GM23338 (cell line): ENCODE data around the gene SLC45A1. TPM values are rescaled to one million over a fixed set of nuclear protein-coding genes. Genes with fewer than 3 reads are reported as not detected.

ENCODE experiments used
- ATAC-seq: fragments of 200-7000 bp; cut with Tn5 transposase; 3 replicates; pipeline ENCODE4 v1.9.1; 2020
- DNase-seq: peaks from one replicate; pipeline ENCODE4 v3.0.0-alpha.2; 2015; ENCODE audit warnings: low spot score
- H2AFZ ChIP-seq: fragments of 200-600 bp; sonication (generic); 2 replicates; pipeline ENCODE4 v1.8.0; 2016; ENCODE audit warnings: antibody characterized with exemption, mild to moderate bottlenecking, moderate library complexity
- H3F3A ChIP-seq: fragments of 200-600 bp; sonication (generic); replicated peaks from 2 replicates; pipeline ENCODE4 v1.8.0; 2017; ENCODE audit warnings: antibody characterized with exemption, mixed run types, low read depth
- H3K27ac ChIP-seq: fragments of 200-600 bp; sonication (generic); 2 replicates; pipeline ENCODE4 v1.6.1; 2016; ENCODE audit warnings: low read depth
- H3K27me3 ChIP-seq: fragments of 200-600 bp; sonication (generic); 2 replicates; pipeline ENCODE4 v1.8.0; 2016; ENCODE audit warnings: mild to moderate bottlenecking, mixed run types, moderate library complexity; ENCODE audit not compliant: insufficient read depth
- H3K36me3 ChIP-seq: fragments of 200-600 bp; sonication (generic); 2 replicates; pipeline ENCODE4 v1.8.0; 2016; ENCODE audit warnings: mild to moderate bottlenecking; ENCODE audit not compliant: insufficient read depth
- H3K4me1 ChIP-seq: fragments of 200-600 bp; sonication (generic); 2 replicates; pipeline ENCODE4 v1.8.0; 2016; ENCODE audit warnings: mild to moderate bottlenecking, moderate library complexity; ENCODE audit not compliant: insufficient read depth
- H3K4me2 ChIP-seq: fragments of 200-600 bp; sonication (generic); 2 replicates; pipeline ENCODE4 v1.7.1; 2017; ENCODE audit warnings: mixed run types
- H3K4me3 ChIP-seq: fragments of 200-600 bp; sonication (generic); 2 replicates; pipeline ENCODE4 v1.6.1; 2016; ENCODE audit warnings: mixed run types
- H3K79me2 ChIP-seq: fragments of 200-600 bp; sonication (generic); replicated peaks from 2 replicates; pipeline ENCODE4 v1.8.0; 2017; ENCODE audit warnings: mild to moderate bottlenecking; ENCODE audit not compliant: insufficient read depth
- H3K9me2 ChIP-seq: fragments of 200-600 bp; sonication (generic); 2 replicates; pipeline ENCODE4 v1.8.0; 2017; ENCODE audit not compliant: insufficient read depth
- H4K20me1 ChIP-seq: fragments of 200-600 bp; sonication (generic); replicated peaks from 2 replicates; pipeline ENCODE4 v1.8.0; 2017; ENCODE audit warnings: mild to moderate bottlenecking; ENCODE audit not compliant: insufficient read depth
- H3K27ac Mint-ChIP-seq: 2 replicates; pipeline ENCODE4 v1.8.0; 2020; ENCODE audit warnings: inconsistent platforms, mild to moderate bottlenecking, moderate library complexity, mixed read lengths
- H3K27me3 Mint-ChIP-seq: 3 replicates; pipeline ENCODE4 v1.8.0; 2022; ENCODE audit warnings: low read depth, mild to moderate bottlenecking, moderate library complexity, mixed read lengths, inconsistent platforms; ENCODE audit not compliant: insufficient read depth, poor library complexity
- H3K36me3 Mint-ChIP-seq: 3 replicates; pipeline ENCODE4 v1.8.0; 2021; ENCODE audit warnings: low read depth, mild to moderate bottlenecking, inconsistent platforms, moderate library complexity, mixed read lengths
- H3K4me1 Mint-ChIP-seq: 3 replicates; pipeline ENCODE4 v1.8.0; 2020; ENCODE audit warnings: mild to moderate bottlenecking, inconsistent platforms, mixed read lengths
- H3K4me3 Mint-ChIP-seq: 3 replicates; pipeline ENCODE4 v1.8.0; 2021; ENCODE audit warnings: moderate library complexity, mild to moderate bottlenecking, inconsistent platforms, mixed read lengths
- H3K9me3 Mint-ChIP-seq: 3 replicates; pipeline ENCODE4 v1.8.0; 2020; ENCODE audit warnings: moderate library complexity, mild to moderate bottlenecking, inconsistent platforms, mixed read lengths
- CREB1 ChIP-seq: fragments of 250-450 bp; sonication (Bioruptor Pico); IDR thresholded peaks from 2 replicates; pipeline ENCODE4 v1.5.0; 2020; ENCODE audit warnings: low read depth, mild to moderate bottlenecking, moderate library complexity
- EZH2phosphoT487 ChIP-seq: fragments of 200-600 bp; sonication (generic); IDR thresholded peaks from one replicate; pipeline ENCODE4 v1.8.1; 2018; ENCODE audit warnings: antibody characterized with exemption; ENCODE audit not compliant: unreplicated experiment
- JUNB ChIP-seq: IDR thresholded peaks from one replicate; pipeline ENCODE4 v1.6.1; 2016; ENCODE audit warnings: antibody characterized with exemption; ENCODE audit not compliant: unreplicated experiment
- NANOG ChIP-seq: IDR thresholded peaks from 2 replicates; pipeline ENCODE4 v1.6.1; 2016; ENCODE audit warnings: antibody characterized with exemption, borderline replicate concordance
- STAT1 ChIP-seq: IDR thresholded peaks from one replicate; pipeline ENCODE4 v1.6.1; 2016; ENCODE audit warnings: antibody characterized with exemption; ENCODE audit not compliant: unreplicated experiment
- ZNF331 ChIP-seq: fragments of 250-450 bp; sonication (Bioruptor Pico); IDR thresholded peaks from 2 replicates; pipeline ENCODE4 v1.5.0; 2020; ENCODE audit warnings: low read depth, mild to moderate bottlenecking, moderate library complexity
- polyA plus RNA-seq: library from polyadenylated mRNA; unstranded; fragments of >200 nt; fragmentation: Nextera tagmentation; extraction: Ambion mirVana; gene quantifications from 2 replicates; pipeline ENCODE4 v1.2.1, GENCODE V29; 2016
- total RNA-seq: library from RNA; depleted of rRNA; stranded (reverse); fragments of >200 nt; shearing (Covaris generic); gene quantifications from 2 replicates; pipeline ENCODE4 v1.2.3, GENCODE V29; 2014
- TF ChIP-seq, protein P1 (sequence below), 2 experiments: fragments of 200-600 bp in 1 of 2; sonication (generic) in 1 of 2; conservative IDR thresholded peaks; 2 replicates each; pipeline versions ENCODE4 v1.5.1 to v1.6.1; 2016 to 2017; ENCODE audit warnings: antibody characterized with exemption in 2 of 2, low read depth in 2 of 2, mild to moderate bottlenecking in 2 of 2, moderate library complexity in 1 of 2
- TF ChIP-seq, protein P2 (sequence below): fragments of 250-450 bp; sonication (Bioruptor Pico); IDR thresholded peaks from 2 replicates; pipeline ENCODE4 v1.5.0; 2020; ENCODE audit warnings: mild to moderate bottlenecking, moderate library complexity
- TF ChIP-seq, protein P3 (sequence below): IDR thresholded peaks from one replicate; pipeline ENCODE4 v1.6.1; 2018; ENCODE audit warnings: antibody characterized with exemption; ENCODE audit not compliant: unreplicated experiment

The SLC45A1 gene
- total and polyA plus RNA-seq, 2 experiments from 2014 or later = 1.3 to 2.3 TPM

DNA sequence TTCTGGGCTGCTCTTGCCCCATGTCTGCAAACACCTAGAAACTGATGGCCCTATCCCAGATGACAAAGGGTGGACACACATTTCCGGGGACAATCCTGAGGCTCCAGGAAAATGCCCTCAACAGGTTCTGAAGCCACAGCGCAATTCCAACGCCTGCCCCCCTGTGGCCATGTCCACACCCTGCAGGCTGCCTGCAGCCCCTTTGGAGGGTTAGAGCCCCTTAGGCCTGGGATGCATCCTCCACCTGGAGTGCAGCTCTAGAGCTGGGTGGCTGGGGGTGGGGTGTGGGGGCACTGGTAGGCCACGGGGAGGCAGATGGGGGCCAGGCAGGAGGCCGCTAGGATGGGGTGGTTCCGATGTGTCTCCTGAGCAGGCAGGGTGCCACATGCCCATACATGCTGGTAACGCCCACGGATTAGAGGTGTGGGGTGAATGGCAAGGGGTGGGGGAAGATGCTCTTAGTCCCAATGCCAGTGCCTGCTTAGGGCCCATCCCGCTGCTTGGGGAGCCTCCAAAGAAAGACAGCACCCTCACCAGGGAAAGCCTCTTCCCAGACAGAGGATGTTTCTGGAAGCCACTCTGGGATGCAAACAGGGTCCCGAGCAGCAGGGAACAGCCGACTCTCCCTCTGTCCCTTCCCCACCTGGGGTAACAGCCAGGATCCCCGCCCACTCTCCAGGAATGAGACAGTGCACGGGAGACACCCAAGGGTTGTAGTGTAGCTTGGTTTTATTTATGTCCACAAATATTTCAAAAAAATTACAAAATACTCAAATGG, 34.0 kb downstream of the SLC45A1 start:
- Histone ChIP-seq H3F3A (peaks cover 21% of the 10 kb centered on the region; the same call in 1 of the 2 replicates), H3K27ac (peak overlapping the region; percentile 69; the same call in 1 of the 2 replicates), H3K36me3 (0 out of 2 replicates have a peak, but pooled peaks cover 5% of the 10 kb centered on the region), H4K20me1 (peaks cover 10% of the 10 kb centered on the region; the same call in 1 of the 2 replicates), H3K27me3 (no peaks in the 10 kb centered on the region), H3K9me2 (no peaks in the 10 kb centered on the region; the same call in 1 of the 2 replicates), H3K4me2 (no peak overlapping the region), H2AFZ (no peak overlapping the region), H3K79me2 (no peaks in the 10 kb centered on the region), H3K4me1 (peaks cover 10% of the 10 kb centered on the region; the same call in 1 of the 2 replicates), H3K4me3 (no peak overlapping the region)
- ATAC-seq (peak; percentile 72), DNase-seq (peak; percentile 82)
- H3K9me3 Mint-ChIP-seq = peaks cover 2% of the 10 kb centered on the region; the same call in 2 of the 3 replicates
- peaks cover 34% of the 10 kb centered on the region for H3K4me1 Mint-ChIP-seq
- TF ChIP-seq EZH2phosphoT487 = no peak
- TF ChIP-seq, protein P1, sequence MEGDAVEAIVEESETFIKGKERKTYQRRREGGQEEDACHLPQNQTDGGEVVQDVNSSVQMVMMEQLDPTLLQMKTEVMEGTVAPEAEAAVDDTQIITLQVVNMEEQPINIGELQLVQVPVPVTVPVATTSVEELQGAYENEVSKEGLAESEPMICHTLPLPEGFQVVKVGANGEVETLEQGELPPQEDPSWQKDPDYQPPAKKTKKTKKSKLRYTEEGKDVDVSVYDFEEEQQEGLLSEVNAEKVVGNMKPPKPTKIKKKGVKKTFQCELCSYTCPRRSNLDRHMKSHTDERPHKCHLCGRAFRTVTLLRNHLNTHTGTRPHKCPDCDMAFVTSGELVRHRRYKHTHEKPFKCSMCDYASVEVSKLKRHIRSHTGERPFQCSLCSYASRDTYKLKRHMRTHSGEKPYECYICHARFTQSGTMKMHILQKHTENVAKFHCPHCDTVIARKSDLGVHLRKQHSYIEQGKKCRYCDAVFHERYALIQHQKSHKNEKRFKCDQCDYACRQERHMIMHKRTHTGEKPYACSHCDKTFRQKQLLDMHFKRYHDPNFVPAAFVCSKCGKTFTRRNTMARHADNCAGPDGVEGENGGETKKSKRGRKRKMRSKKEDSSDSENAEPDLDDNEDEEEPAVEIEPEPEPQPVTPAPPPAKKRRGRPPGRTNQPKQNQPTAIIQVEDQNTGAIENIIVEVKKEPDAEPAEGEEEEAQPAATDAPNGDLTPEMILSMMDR (conservative IDR thresholded peaks at IDR 0.05; ENCODE audit: low read depth in 2 of 2) = peak; percentile 77 to 86
- no peak overlapping the region for H3K4me3 Mint-ChIP-seq
- peaks cover 35% of the 10 kb centered on the region for H3K36me3 Mint-ChIP-seq
- H3K27ac Mint-ChIP-seq = no peak overlapping the region; the same call in 1 of the 2 replicates
- peaks cover 33% of the 10 kb centered on the region for H3K27me3 Mint-ChIP-seq

DNA sequence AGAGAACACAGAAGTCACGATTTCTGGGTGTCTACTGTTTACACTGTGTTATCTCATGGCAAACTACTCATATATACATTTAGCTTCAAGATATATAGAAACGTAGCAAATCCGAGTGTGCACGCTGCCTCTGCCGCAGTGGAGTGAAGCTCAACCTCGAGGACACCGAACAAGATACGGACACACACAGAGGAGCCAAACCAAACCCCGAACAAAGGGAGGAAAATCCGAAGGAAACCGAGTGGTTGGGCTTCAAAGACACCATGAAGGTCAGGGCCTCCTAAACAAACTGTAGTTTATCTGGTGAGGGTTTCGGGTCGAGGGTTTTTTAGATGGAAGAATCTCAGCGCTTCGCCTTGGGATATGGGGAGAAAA, 34.5 kb downstream of the SLC45A1 start:
- no peak overlapping the region for H3K4me2 ChIP-seq
- peak overlapping the region; percentile 69 for H3K27ac ChIP-seq
- peaks cover 10% of the 10 kb centered on the region; the same call in 1 of the 2 replicates for H3K4me1 ChIP-seq
- H3K36me3 ChIP-seq = 0 out of 2 replicates have a peak, but pooled peaks cover 5% of the 10 kb centered on the region
- no peaks in the 10 kb centered on the region for H3K27me3 ChIP-seq
- no peaks in the 10 kb centered on the region; the same call in 1 of the 2 replicates for H3K9me2 ChIP-seq
- peaks cover 21% of the 10 kb centered on the region; the same call in 1 of the 2 replicates for H3F3A ChIP-seq
- H3K27ac Mint-ChIP-seq = peak overlapping the region; percentile 37; the same call in 1 of the 2 replicates
- H4K20me1 ChIP-seq = peaks cover 15% of the 10 kb centered on the region; the same call in 1 of the 2 replicates
- peaks cover 36% of the 10 kb centered on the region for H3K4me1 Mint-ChIP-seq
- no peak overlapping the region for H2AFZ ChIP-seq
- H3K4me3 Mint-ChIP-seq = no peak overlapping the region
- ATAC-seq (no peak), DNase-seq (no peak)
- H3K27me3 Mint-ChIP-seq = peaks cover 30% of the 10 kb centered on the region
- peaks cover 2% of the 10 kb centered on the region; the same call in 2 of the 3 replicates for H3K9me3 Mint-ChIP-seq
- peaks cover 38% of the 10 kb centered on the region for H3K36me3 Mint-ChIP-seq
- H3K4me3 ChIP-seq = no peak overlapping the region
- H3K79me2 ChIP-seq = no peaks in the 10 kb centered on the region
- no peak for TF ChIP-seq STAT1
- TF ChIP-seq CREB1 = no peak
- TF ChIP-seq, protein P2, sequence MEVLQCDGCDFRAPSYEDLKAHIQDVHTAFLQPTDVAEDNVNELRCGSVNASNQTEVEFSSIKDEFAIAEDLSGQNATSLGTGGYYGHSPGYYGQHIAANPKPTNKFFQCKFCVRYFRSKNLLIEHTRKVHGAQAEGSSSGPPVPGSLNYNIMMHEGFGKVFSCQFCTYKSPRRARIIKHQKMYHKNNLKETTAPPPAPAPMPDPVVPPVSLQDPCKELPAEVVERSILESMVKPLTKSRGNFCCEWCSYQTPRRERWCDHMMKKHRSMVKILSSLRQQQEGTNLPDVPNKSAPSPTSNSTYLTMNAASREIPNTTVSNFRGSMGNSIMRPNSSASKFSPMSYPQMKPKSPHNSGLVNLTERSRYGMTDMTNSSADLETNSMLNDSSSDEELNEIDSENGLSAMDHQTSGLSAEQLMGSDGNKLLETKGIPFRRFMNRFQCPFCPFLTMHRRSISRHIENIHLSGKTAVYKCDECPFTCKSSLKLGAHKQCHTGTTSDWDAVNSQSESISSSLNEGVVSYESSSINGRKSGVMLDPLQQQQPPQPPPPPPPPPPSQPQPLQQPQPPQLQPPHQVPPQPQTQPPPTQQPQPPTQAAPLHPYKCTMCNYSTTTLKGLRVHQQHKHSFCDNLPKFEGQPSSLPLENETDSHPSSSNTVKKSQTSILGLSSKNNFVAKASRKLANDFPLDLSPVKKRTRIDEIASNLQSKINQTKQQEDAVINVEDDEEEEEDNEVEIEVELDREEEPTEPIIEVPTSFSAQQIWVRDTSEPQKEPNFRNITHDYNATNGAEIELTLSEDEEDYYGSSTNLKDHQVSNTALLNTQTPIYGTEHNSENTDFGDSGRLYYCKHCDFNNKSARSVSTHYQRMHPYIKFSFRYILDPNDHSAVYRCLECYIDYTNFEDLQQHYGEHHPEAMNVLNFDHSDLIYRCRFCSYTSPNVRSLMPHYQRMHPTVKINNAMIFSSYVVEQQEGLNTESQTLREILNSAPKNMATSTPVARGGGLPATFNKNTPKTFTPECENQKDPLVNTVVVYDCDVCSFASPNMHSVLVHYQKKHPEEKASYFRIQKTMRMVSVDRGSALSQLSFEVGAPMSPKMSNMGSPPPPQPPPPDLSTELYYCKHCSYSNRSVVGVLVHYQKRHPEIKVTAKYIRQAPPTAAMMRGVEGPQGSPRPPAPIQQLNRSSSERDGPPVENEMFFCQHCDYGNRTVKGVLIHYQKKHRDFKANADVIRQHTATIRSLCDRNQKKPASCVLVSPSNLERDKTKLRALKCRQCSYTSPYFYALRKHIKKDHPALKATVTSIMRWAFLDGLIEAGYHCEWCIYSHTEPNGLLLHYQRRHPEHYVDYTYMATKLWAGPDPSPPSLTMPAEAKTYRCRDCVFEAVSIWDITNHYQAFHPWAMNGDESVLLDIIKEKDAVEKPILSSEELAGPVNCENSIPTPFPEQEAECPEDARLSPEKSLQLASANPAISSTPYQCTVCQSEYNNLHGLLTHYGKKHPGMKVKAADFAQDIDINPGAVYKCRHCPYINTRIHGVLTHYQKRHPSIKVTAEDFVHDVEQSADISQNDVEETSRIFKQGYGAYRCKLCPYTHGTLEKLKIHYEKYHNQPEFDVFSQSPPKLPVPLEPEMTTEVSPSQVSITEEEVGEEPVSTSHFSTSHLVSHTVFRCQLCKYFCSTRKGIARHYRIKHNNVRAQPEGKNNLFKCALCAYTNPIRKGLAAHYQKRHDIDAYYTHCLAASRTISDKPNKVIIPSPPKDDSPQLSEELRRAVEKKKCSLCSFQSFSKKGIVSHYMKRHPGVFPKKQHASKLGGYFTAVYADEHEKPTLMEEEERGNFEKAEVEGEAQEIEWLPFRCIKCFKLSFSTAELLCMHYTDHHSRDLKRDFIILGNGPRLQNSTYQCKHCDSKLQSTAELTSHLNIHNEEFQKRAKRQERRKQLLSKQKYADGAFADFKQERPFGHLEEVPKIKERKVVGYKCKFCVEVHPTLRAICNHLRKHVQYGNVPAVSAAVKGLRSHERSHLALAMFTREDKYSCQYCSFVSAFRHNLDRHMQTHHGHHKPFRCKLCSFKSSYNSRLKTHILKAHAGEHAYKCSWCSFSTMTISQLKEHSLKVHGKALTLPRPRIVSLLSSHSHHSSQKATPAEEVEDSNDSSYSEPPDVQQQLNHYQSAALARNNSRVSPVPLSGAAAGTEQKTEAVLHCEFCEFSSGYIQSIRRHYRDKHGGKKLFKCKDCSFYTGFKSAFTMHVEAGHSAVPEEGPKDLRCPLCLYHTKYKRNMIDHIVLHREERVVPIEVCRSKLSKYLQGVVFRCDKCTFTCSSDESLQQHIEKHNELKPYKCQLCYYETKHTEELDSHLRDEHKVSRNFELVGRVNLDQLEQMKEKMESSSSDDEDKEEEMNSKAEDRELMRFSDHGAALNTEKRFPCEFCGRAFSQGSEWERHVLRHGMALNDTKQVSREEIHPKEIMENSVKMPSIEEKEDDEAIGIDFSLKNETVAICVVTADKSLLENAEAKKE = no peak
- no peak for TF ChIP-seq ZNF331 (CRISPR knock-in tag)
- TF ChIP-seq, protein P3, sequence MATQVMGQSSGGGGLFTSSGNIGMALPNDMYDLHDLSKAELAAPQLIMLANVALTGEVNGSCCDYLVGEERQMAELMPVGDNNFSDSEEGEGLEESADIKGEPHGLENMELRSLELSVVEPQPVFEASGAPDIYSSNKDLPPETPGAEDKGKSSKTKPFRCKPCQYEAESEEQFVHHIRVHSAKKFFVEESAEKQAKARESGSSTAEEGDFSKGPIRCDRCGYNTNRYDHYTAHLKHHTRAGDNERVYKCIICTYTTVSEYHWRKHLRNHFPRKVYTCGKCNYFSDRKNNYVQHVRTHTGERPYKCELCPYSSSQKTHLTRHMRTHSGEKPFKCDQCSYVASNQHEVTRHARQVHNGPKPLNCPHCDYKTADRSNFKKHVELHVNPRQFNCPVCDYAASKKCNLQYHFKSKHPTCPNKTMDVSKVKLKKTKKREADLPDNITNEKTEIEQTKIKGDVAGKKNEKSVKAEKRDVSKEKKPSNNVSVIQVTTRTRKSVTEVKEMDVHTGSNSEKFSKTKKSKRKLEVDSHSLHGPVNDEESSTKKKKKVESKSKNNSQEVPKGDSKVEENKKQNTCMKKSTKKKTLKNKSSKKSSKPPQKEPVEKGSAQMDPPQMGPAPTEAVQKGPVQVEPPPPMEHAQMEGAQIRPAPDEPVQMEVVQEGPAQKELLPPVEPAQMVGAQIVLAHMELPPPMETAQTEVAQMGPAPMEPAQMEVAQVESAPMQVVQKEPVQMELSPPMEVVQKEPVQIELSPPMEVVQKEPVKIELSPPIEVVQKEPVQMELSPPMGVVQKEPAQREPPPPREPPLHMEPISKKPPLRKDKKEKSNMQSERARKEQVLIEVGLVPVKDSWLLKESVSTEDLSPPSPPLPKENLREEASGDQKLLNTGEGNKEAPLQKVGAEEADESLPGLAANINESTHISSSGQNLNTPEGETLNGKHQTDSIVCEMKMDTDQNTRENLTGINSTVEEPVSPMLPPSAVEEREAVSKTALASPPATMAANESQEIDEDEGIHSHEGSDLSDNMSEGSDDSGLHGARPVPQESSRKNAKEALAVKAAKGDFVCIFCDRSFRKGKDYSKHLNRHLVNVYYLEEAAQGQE = no peak
- no peak for TF ChIP-seq JUNB
- no peak for TF ChIP-seq NANOG
